Left renal pelvis (tissue), 4 donors: ENCODE data around the gene SLC39A11. TPM values are rescaled to one million over a fixed set of nuclear protein-coding genes. Genes with fewer than 3 reads are reported as not detected.

Experiments used
- DNase-seq, 4 donors: peaks; one replicate each; pipeline ENCODE4 v3.0.0-alpha.2; 2013; ENCODE audit warnings: low read depth in 4 of 4, low spot score in 3 of 4
- polyA plus RNA-seq, 4 donors: library from polyadenylated mRNA; unstranded; fragments of 120-200 nt; gene quantifications; one replicate each; pipeline ENCODE4 v1.2.1, GENCODE V29; 2013; ENCODE audit not compliant: insufficient read length in 4 of 4

SLC39A11 gene
- polyA plus RNA-seq, 4 donors: 11.7 to 28.4 (median 24.5) TPM

DNA sequence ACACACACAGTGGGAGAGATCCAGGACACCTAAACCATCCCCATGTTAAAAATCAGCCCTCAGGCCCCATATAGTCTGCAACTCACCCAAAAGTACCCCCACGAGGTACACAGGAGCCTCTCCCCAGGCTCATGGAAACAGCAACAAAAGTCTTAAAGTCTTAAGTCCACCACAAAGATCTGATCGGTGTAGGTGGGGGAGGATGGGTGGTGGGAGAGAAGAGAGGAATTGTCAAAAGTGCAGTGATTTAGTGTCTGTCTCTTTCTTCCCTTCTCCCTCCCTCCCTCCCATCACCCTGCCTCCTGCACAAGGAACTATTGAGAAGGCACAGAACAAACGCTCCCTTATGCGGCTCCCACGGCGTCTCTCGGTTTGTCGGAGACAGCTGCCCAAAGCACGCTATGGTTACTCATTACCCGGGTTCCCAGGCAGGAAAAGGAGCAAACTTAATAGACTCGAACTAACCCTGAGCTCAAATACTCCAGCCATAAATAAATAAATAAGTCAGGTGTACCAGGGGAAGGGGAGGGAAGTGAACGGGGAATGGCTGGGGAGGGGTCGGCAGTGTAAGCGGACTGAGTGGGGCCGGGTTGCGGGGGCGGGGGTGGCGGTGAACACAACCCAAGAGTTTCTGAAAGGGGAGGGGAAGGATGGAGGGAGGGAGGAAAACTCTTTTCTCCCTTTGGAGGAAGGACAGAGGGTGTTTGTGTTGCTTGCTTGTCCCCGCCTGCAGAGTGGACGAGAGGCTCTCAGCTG lies 477.4 kb downstream of the SLC39A11 start:
- DNase-seq: peak in 3 of 4 donors; percentile 67 to 82 (median 78)

GRCh38 chr17:72614476-72614870 lies 478.0 kb downstream of the SLC39A11 start:
- DNase-seq: no peak

GRCh38 chr17:72613806-72614292 lies 478.6 kb downstream of the SLC39A11 start:
- DNase-seq: no peak

DNA sequence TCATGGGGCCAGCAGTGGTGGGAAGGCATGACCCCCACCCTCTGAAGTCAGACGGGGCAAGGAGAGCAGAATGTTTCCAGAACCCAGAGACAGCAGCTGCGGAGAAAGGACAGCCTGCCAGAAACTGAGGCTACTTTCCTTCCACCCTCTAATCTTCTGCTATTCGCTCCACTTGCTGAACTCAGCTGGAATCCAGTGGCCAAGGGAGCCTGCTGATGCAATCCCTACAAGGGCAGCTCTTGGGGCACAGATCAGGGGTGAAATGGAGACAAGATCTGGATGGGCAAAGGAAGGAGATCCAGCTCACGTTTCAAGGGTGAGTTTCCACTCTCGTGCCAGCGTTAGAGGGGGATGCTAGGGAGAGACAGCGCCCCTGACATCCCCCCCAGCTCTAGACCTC lies 479.1 kb downstream of the SLC39A11 start:
- DNase-seq: no peak

GRCh38 chr17:72611172-72611571 lies 481.3 kb downstream of the SLC39A11 start:
- DNase-seq: no peak

DNA sequence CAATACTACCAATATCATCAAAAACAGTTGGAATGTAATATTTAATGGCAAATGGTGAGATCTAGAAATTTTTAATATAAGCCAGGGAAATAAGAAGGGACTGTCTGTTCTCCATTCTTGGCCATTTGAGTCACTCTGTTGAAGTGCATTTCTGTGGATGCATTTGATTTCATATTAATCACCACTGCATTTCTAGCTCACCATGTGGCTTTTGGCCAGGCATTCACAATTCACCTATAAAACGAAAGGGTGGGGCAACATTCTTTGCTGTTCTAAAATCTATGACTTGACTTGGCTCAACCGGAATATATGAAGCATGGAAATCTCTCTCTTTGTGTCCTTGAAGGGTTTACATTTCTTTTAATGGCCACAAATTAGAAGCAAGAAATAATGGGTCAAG lies 483.0 kb downstream of the SLC39A11 start:
- no peak for DNase-seq

DNA sequence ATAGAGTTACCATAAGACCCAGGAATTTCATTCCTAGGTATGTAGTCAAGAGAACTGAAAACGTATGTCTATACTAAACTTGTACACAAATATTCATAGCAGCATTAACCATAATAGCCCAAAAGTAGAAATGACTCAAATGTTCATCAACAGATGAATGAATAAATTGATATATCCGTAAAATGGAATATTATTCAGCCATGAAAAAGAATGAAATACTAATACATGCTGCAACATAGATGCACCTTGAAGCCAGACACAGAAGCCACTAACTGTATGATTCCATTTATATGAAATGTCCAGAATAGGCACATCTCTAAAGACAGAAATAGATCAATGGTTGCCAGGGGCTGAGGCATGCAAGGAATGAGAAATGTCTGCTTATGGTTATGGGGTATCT lies 484.1 kb downstream of the SLC39A11 start:
- no peak for DNase-seq

DNA sequence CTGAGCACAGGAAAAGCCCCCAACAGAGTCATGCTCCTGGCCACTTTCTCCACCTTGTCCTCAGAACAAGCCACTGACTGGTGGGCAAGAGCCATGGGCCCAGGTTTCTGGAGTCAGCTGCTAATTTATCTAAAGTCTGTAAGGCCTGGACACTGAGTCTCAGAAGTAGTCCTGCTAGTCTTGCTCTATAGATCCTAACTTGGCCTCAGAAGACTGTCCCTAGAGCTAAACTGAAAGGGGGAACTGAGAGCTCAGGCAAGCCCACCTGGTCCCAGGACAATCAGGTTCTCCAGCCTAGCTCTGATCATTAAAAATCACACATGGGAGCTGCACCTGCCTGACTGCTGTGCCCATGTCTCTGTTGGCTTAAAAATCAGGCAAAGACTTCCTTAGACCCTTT lies 485.8 kb downstream of the SLC39A11 start:
- DNase-seq: no peak

GRCh38 chr17:72605543-72605942 lies 486.9 kb downstream of the SLC39A11 start:
- DNase-seq: no peak

DNA sequence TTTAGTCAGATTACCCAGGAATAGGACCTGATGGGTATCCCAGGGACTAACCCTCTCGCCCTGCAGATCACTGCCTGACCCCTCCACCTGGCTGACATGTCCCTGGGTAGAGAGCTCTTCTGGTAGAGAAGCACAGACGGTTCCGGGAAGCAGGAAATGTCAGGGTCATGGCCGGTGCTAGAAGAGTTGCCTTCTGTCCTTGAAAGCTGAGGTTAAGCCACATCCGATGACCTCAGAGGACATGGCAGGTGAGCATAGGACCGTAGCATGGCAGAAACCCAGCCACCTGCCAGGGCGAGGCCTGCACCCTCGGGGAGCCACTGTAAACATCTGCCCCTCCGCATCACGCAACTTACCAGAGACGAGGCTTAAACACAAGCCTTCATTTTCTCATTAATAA lies 488.0 kb downstream of the SLC39A11 start:
- no peak for DNase-seq

DNA sequence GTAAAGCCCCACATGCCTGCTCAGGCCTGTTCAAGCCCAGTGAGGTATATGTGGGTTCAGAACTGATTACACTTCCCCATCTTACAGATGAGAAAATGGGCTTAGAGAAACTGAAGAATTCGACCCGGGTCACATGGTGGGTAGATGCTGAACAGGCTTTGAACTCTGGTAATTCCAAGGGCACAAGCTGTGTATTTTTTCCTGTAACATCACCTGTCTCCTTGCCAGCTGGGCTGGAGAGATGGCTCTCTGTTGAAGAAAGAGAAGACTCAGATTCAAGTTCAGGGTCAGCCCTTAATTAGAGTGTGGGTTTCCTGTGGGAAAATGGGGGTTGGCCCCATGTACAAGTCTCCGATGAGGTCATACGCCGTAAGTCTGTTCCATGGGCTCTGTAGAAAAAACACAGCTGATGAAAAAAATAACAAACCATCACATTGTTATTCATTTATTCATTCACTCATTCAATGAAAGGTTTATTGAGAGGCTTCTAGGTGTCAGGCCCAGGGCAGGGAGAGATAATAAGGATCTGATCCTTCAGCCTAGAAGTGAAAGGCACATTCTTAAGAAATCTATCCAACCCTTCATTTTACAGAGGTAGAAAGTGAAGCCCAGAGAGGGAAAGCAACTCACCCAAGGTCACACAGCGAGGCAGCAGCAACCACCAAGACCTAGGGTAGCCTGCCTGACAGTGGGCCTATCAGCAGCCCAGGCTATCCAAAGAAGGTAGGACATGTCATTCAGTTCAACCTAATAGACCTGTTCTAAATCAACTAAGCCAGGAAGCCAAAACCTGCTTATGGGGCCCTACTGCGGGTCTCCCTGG lies 488.9 kb downstream of the SLC39A11 start:
- DNase-seq: no peak

- no peak for DNase-seq
Measured at GRCh38 chr17:72602517-72603419, 489.7 kb downstream of the SLC39A11 start.

DNA sequence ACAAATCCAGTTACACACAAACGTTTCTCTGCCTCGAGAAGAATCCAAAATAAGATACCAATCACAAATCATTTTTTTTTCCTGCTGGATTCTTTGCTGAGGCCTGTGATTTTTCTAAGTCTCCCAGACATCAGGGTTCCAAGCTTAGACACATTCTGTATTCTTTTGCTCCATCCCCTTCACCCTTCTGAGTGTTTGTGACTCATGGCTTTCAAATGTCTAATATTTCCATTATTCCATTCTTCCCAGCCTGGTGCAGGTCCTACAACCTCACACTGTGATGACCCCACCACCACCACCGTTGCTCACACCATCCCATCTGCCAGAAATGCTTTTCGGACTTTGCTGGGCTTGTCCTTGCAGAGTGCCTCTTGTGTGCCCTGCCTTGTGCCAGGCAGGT lies 491.6 kb downstream of the SLC39A11 start:
- DNase-seq: no peak

DNA sequence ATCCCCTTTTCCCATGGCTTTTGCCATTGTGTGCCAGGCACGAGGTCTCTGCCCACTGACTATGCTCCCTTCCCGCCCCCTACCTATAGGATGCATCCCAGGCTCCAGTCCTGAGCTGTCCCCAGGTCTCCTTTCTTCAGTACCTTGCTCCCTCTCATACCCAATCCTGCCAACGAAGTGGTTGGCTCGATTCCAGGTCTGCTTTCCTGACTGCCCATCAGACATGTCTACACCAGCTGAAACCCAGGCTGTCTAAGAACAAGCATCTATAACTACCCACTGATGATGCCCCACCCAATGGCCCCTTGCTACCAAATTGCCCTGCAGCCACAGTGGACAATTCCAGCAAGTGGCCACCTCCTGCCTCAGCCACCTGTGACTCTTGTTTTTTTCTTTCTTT lies 492.6 kb downstream of the SLC39A11 start:
- no peak for DNase-seq

GRCh38 chr17:72598695-72599094 lies 493.8 kb downstream of the SLC39A11 start:
- no peak for DNase-seq

DNA sequence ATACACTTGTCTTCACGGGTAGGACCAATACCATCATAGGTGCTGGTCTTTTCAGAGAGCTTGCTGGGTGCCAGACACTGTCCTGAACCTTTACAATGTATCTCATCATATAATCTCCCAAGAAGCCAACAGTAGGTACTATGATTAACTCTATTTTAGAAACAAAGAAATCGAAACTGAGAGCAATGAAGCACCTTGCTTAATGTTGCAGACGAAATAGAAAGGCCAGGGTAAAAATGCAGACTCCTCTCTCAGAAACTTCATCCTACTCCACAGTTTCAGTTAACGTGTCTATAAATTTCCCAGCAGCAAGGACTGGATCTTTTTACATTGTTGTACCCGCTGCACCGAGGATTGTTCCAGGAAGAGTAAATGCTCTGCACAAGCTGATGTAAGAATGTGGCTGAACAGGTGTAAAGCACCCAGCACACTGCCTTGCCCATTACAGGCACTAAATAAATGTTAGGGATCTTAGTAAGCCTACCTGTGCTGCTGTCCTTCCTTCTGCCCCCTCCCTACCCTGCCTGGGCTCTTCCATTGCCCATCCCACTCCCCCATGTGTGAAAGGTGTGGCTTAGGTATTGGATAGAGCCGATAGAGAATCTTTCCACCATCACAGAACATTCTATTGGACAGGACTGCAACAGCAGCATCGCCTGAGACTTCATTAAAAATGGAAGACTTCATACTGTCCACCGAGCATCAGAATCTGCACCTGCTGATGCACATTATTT lies 495.0 kb downstream of the SLC39A11 start:
- DNase-seq: no peak
